ENCODE measurements around the gene AGR3. TPM values are rescaled to one million over a fixed set of nuclear protein-coding genes. Genes with fewer than 3 reads are reported as not detected.

The AGR3 gene
- total RNA-seq, 1 experiment from 2014 or later, result not detected

GRCh38 chr7:16905300-16906044 is 23.7 kb upstream of the AGR3 start:
- DNase-seq (ENCODE audit: low read depth, low spot score), result no peak

More at GRCh38 chr7:16905300-16906044, 23.7 kb upstream of the AGR3 start:
- Histone ChIP-seq H3K79me2 (ENCODE audit: insufficient read depth, low read length) (no peaks in the 10 kb centered on the region), H3K4me1 (ENCODE audit: control insufficient read depth in 1 of 2, insufficient read depth in 2 of 2, low read length in 2 of 2) (no peaks in the 10 kb centered on the region), H3K9me2 (ENCODE audit: insufficient read depth) (no peaks in the 10 kb centered on the region), H3K4me2 (ENCODE audit: low read length) (no peak overlapping the region), H3K36me3 (ENCODE audit: control insufficient read depth in 1 of 2, insufficient read depth in 2 of 2, low read length in 2 of 2) (no peaks in the 10 kb centered on the region), H3K27ac (ENCODE audit: low read depth, low read length) (no peak overlapping the region), H3K4me3 (replicated peaks in 1 of 2; ENCODE audit: low read depth in 1 of 2, low read length in 2 of 2) (no peak overlapping the region), H4K20me1 (ENCODE audit: insufficient read depth) (no peaks in the 10 kb centered on the region), H2AFZ (ENCODE audit: low read depth, low read length, poor library complexity, severe bottlenecking) (peak overlapping the region; percentile 78), H3K9me3 (ENCODE audit: control insufficient read depth in 1 of 2, insufficient read depth in 1 of 2, low read depth in 1 of 2, low read length in 2 of 2) (no peaks in the 10 kb centered on the region), H3K9ac (ENCODE audit: low read length) (no peak overlapping the region), H3K27me3 (ENCODE audit: insufficient read depth, low read length) (no peaks in the 10 kb centered on the region)
- RAD21 ChIA-PET (ENCODE audit: low non-redundant PET in 1 of 2, low total read pairs in 2 of 2, uncharacterized antibody in 2 of 2, unreplicated experiment in 2 of 2), result no interaction called here
- POLR2A ChIA-PET, result no interaction called here
- intact Hi-C loops (cut with micrococcal nuclease), result no loop called here
- CTCF ChIA-PET, result no interaction called here
- no peak for ATAC-seq
- TF ChIP-seq CEBPB (IDR thresholded peaks at IDR 0.05; ENCODE audit: low read depth), result no peak
- TF ChIP-seq YY1 (IDR thresholded peaks at IDR 0.05; ENCODE audit: extremely low read depth, insufficient replicate concordance, low read depth, low read length), result no peak
- no peak for TF ChIP-seq POLR2AphosphoS5 (IDR thresholded peaks at IDR 0.05; ENCODE audit: low read depth, low read length)
- no peak for TF ChIP-seq SRF (IDR thresholded peaks at IDR 0.05; ENCODE audit: low read depth)
- TF ChIP-seq, protein P1, sequence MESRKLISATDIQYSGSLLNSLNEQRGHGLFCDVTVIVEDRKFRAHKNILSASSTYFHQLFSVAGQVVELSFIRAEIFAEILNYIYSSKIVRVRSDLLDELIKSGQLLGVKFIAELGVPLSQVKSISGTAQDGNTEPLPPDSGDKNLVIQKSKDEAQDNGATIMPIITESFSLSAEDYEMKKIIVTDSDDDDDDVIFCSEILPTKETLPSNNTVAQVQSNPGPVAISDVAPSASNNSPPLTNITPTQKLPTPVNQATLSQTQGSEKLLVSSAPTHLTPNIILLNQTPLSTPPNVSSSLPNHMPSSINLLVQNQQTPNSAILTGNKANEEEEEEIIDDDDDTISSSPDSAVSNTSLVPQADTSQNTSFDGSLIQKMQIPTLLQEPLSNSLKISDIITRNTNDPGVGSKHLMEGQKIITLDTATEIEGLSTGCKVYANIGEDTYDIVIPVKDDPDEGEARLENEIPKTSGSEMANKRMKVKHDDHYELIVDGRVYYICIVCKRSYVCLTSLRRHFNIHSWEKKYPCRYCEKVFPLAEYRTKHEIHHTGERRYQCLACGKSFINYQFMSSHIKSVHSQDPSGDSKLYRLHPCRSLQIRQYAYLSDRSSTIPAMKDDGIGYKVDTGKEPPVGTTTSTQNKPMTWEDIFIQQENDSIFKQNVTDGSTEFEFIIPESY (IDR thresholded peaks at IDR 0.05; ENCODE audit: extremely low read depth, insufficient replicate concordance, low read length), result no peak
- TF ChIP-seq SIN3A (IDR thresholded peaks at IDR 0.05; ENCODE audit: low read depth), result no peak
- TF ChIP-seq EGR1 (IDR thresholded peaks at IDR 0.05; ENCODE audit: low read depth), result no peak
- TF ChIP-seq EZH2 (IDR thresholded peaks at IDR 0.05), result no peak
- TF ChIP-seq RAD21 (IDR thresholded peaks at IDR 0.05; ENCODE audit: low read depth), result no peak
- TF ChIP-seq ZNF274 (IDR thresholded peaks at IDR 0.05; ENCODE audit: low read depth, low read length), result no peak
- TF ChIP-seq ELF1 (IDR thresholded peaks at IDR 0.05; ENCODE audit: borderline replicate concordance, low read depth), result no peak
- no peak for TF ChIP-seq TCF7L2 (IDR thresholded peaks at IDR 0.05; ENCODE audit: borderline replicate concordance, extremely low read depth, insufficient read depth, insufficient read length)
- no peak for TF ChIP-seq POLR2A (IDR thresholded peaks at IDR 0.05; ENCODE audit: borderline replicate concordance, extremely low read depth, insufficient read depth, insufficient read length)
- TF ChIP-seq EZH2phosphoT487 (IDR thresholded peaks at IDR 0.05; ENCODE audit: borderline replicate concordance), result no peak
- TF ChIP-seq ZFX (IDR thresholded peaks at IDR 0.05), result no peak
- no peak for TF ChIP-seq FOSL1 (IDR thresholded peaks at IDR 0.05; ENCODE audit: low read depth)
- no TSS peak for BruUV-seq (replicated peaks)

All from HCT116 (cell line).